ENCODE measurements around the gene BTN1A1.
A peak's percentile ranks its signal among the peaks of the same experiment; 100 is the strongest.

Gene BTN1A1

DNA sequence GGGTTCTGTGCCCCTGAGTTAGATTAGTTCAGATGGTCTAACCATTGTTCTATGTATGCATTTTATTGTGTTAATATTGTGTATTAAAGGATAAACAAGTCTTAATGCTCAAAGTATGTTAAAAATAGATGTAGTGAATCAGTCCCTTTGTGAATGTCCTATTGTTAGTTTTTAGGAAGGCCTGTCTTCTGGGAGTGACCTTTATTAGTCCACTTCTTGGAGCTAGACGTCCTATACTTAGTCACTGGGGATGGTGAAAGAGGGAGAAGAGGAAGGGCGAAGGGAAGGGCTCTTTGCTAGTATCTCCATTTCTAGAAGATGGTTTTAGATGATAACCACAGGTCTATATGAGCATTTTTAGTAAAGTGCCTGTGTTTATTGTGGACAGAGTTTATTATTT, 25.7 kb downstream of the BTN1A1 start:
- H3K36me3 ChIP-seq: no peaks in the 10 kb centered on the region
- H3K4me3 ChIP-seq (ENCODE audit: low read depth, low read length): no peak overlapping the region
- no peak overlapping the region for H3K27ac ChIP-seq
- no peaks in the 10 kb centered on the region for H3K9me3 ChIP-seq (ENCODE audit: severe bottlenecking)
- DNase-seq: no peak
- TF ChIP-seq, protein P1, sequence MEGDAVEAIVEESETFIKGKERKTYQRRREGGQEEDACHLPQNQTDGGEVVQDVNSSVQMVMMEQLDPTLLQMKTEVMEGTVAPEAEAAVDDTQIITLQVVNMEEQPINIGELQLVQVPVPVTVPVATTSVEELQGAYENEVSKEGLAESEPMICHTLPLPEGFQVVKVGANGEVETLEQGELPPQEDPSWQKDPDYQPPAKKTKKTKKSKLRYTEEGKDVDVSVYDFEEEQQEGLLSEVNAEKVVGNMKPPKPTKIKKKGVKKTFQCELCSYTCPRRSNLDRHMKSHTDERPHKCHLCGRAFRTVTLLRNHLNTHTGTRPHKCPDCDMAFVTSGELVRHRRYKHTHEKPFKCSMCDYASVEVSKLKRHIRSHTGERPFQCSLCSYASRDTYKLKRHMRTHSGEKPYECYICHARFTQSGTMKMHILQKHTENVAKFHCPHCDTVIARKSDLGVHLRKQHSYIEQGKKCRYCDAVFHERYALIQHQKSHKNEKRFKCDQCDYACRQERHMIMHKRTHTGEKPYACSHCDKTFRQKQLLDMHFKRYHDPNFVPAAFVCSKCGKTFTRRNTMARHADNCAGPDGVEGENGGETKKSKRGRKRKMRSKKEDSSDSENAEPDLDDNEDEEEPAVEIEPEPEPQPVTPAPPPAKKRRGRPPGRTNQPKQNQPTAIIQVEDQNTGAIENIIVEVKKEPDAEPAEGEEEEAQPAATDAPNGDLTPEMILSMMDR (IDR thresholded peaks at IDR 0.05; ENCODE audit: low read depth, low read length): no peak
- H3K27me3 ChIP-seq (ENCODE audit: insufficient read depth, low read depth, severe bottlenecking): no peaks in the 10 kb centered on the region

DNA sequence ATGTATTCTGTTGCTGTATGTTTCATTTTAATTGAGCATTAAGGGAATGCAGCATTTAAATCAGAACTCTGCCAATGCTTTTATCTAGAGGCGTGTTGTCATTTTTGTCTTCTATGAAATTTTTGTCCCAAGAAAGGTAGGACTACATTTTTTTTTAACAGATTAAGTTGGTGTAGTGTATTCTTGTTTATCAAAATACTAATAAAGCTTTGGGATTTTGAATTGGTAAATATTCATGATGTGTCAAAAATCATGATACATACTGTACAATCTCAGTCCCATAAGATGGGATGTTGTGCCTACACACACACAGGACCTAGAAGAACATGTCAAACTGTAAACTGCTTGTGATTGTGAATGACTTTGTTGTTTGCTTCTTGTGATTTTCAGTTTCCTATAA, 26.8 kb downstream of the BTN1A1 start:
- Histone ChIP-seq H3K4me3 (ENCODE audit: low read depth, low read length) (no peak overlapping the region), H3K27me3 (ENCODE audit: insufficient read depth, low read depth, severe bottlenecking) (no peaks in the 10 kb centered on the region), H3K9me3 (ENCODE audit: severe bottlenecking) (no peaks in the 10 kb centered on the region), H3K27ac (no peak overlapping the region), H3K36me3 (no peaks in the 10 kb centered on the region)
- TF ChIP-seq, protein P1 (IDR thresholded peaks at IDR 0.05; ENCODE audit: low read depth, low read length): no peak
- DNase-seq: no peak

DNA sequence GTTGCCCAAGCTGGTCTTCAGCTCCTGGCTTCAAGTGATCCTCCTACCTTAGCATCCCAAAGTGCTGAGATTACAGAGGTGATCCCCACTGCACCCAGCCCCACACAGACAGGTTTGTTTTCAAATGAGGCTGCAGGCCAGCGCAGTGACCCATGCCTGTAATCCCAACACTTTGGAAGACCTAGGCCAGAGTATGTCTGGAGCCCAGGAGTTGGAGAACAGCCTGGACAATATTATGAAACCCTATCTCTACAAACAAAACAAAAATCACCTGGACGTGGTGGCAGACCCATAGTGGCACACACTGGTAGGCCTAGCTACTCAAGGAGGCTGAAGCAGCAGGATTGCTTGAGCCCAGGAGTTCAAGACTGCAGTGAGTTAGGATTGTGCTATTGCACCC, 30.1 kb downstream of the BTN1A1 start:
- no peak overlapping the region for H3K27ac ChIP-seq
- DNase-seq: no peak
- TF ChIP-seq, protein P1 (IDR thresholded peaks at IDR 0.05; ENCODE audit: low read depth, low read length): no peak
- no peaks in the 10 kb centered on the region for H3K36me3 ChIP-seq
- no peaks in the 10 kb centered on the region for H3K9me3 ChIP-seq (ENCODE audit: severe bottlenecking)
- H3K4me3 ChIP-seq (ENCODE audit: low read depth, low read length): no peak overlapping the region
- no peaks in the 10 kb centered on the region for H3K27me3 ChIP-seq (ENCODE audit: insufficient read depth, low read depth, severe bottlenecking)

DNA sequence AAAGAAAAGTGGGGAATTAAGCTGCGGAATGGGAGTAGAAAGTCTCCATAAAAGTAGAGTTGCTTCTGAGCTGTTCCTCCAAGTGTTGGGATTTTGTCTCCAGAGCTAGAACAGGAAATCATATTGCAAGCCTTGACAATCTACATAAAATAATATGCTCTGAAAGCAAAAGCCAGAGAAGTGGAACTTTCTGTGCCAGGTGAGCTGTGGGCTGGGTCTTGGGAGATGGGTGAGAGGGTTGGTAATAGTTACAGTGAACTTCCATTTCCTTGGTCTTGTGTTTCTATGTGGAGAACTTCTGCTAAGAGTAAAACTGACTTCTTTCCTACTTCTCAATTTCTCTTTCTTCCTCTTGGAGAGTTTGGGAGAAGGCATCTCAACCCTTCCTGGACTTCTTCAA, 31.8 kb downstream of the BTN1A1 start:
- Histone ChIP-seq H3K27ac (no peak overlapping the region), H3K27me3 (ENCODE audit: insufficient read depth, low read depth, severe bottlenecking) (no peaks in the 10 kb centered on the region), H3K36me3 (no peaks in the 10 kb centered on the region), H3K4me3 (ENCODE audit: low read depth, low read length) (no peak overlapping the region), H3K9me3 (ENCODE audit: severe bottlenecking) (no peaks in the 10 kb centered on the region)
- TF ChIP-seq, protein P1 (IDR thresholded peaks at IDR 0.05; ENCODE audit: low read depth, low read length): no peak
- DNase-seq: no peak

DNA sequence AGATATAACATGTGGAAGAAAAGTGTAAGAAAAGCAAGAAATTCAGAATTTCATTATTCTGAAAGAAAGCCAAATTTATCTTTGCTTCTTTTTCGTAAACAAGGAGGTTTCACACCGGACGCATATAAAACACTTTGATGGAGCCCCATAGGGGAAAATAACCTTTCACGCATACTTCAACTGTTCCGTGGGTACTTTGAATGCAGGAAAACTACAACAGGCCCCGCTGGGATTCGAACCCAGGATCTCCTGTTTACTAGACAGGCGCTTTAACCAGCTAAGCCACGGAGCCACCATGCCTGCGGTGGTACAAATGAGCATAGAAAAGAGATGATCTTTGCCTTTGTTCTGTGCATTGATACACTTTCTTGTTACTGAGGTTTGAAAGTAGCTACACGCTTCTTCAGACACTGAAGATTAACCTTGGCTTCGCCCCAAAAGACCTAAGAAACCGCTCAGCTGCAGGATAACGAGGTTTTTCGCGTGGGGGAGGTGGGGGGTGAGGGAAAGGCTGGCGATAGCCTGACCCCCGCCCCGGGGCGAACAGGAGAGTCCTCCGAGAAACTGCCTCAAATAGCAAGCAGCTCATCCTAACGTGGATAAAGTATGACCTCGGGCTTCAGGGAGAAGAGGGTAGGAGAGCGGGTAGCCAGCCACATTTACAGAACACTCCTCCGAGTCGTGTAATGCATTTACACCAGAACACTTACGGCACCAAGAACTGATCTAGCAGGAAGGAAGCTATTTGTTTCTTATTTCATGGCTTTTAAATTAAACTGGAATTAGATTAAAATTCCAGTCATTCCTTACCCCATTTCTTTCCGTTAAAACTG, 32.8 kb downstream of the BTN1A1 start:
- DNase-seq: peak; percentile 96
- Histone ChIP-seq H3K36me3 (no peaks in the 10 kb centered on the region), H3K27ac (peak overlapping the region; percentile 74), H3K9me3 (ENCODE audit: severe bottlenecking) (no peaks in the 10 kb centered on the region), H3K27me3 (ENCODE audit: insufficient read depth, low read depth, severe bottlenecking) (no peaks in the 10 kb centered on the region), H3K4me3 (ENCODE audit: low read depth, low read length) (peak overlapping the region; percentile 91)
- TF ChIP-seq, protein P1 (IDR thresholded peaks at IDR 0.05; ENCODE audit: low read depth, low read length): no peak

DNA sequence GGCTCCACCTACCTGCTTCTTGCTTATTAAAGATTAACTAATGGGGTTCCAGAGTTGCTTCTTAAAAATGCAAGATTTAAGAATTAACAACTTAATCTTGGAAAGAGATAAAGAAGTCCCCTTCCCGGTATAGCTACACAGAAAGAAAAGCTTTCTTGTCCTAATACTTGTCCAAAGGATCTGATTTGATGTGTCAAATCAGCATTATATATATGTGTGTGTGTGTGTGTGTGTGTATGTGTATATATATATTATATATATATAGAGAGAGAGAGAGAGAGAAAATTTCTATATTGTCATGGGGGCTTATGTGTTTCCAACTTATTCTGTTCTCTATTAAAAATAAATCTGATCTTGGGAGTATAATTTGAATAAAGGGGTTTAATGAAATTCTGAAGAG, 33.4 kb downstream of the BTN1A1 start:
- TF ChIP-seq, protein P1 (IDR thresholded peaks at IDR 0.05; ENCODE audit: low read depth, low read length): no peak
- peak overlapping the region; percentile 74 for H3K27ac ChIP-seq
- H3K27me3 ChIP-seq (ENCODE audit: insufficient read depth, low read depth, severe bottlenecking): no peaks in the 10 kb centered on the region

More for the DNA sequence above, 33.4 kb downstream of the BTN1A1 start:
- no peak for DNase-seq
- H3K4me3 ChIP-seq (ENCODE audit: low read depth, low read length): peak overlapping the region; percentile 91
- no peaks in the 10 kb centered on the region for H3K36me3 ChIP-seq
- no peaks in the 10 kb centered on the region for H3K9me3 ChIP-seq (ENCODE audit: severe bottlenecking)

Data from WERI-Rb-1 (cell line).